Measurements from ENCODE around the gene GPRC5C.
"Not testable (repeated sequence)": the region's sequence is repeated elsewhere in the genome, so short reads cannot be mapped to it uniquely, and the experiment has no call there.

The GPRC5C gene

DNA sequence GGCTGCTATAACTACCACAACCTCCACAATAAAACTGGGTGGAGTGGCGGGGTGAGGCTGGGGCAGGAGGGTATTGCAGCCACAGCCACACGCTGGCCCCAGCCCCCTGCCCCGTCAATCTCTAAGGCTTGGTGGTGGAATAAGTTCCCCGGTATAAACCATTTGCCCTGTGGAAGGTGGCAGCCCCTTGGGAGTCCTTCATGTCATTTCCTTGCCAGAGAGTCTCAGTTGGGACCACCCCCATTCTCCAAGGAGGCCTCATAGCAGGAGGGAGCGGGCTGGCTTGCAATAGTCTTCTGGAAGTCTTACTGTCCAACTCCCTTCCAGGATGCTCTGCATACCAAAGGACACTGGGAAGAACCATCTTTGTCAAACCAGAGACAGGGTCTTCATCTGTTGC lies 54.0 kb downstream of the GPRC5C start:
- Histone ChIP-seq H3K4me1 (ENCODE audit: control insufficient read depth, insufficient read depth, low read length) (no peaks in the 10 kb centered on the region), H3K36me3 (ENCODE audit: control insufficient read depth, insufficient read depth, low read length) (no peaks in the 10 kb centered on the region), H3K9me3 (ENCODE audit: control insufficient read depth, low read length) (no peaks in the 10 kb centered on the region), H3K27ac (ENCODE audit: insufficient read depth, low read depth, low read length, poor library complexity, severe bottlenecking) (no peak overlapping the region), H3K4me3 (ENCODE audit: insufficient read depth, low read depth, low read length) (no peak overlapping the region), H3K27me3 (ENCODE audit: control insufficient read depth, insufficient read depth, low read length, poor library complexity, severe bottlenecking) (no peaks in the 10 kb centered on the region)
- WGBS, 2 experiments = 88 to 89% methylated on average over 5 of the region's 5 CpGs

DNA sequence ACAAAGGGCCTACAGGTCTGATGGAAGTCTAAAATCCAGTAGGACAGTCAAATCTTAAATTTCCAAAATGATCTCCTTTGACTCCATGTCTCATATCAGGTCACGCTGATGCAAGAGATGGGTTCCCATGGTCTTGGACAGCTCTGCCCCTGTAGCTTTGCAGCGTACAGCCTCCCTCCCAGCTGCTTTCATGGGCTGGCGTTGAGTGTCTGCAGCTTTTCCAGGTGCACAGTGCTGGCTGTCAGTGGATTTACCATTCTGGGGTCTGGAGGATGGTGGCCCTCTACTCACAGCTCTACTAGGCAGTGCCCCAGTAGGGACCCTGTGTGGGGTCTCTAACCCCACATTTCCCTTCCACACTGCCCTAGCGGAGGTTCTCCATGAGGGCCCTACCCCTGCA lies 56.4 kb downstream of the GPRC5C start:
- H3K36me3 ChIP-seq (ENCODE audit: control insufficient read depth, insufficient read depth, low read length); H3K4me3 ChIP-seq (ENCODE audit: insufficient read depth, low read depth, low read length); H3K9me3 ChIP-seq (ENCODE audit: control insufficient read depth, low read length); H3K27me3 ChIP-seq (ENCODE audit: control insufficient read depth, insufficient read depth, low read length, poor library complexity, severe bottlenecking); H3K27ac ChIP-seq (ENCODE audit: insufficient read depth, low read depth, low read length, poor library complexity, severe bottlenecking); H3K4me1 ChIP-seq (ENCODE audit: control insufficient read depth, insufficient read depth, low read length): not testable (repeated sequence)
- 92 to 95% methylated on average over 4 of the region's 4 CpGs for WGBS, 2 experiments

DNA sequence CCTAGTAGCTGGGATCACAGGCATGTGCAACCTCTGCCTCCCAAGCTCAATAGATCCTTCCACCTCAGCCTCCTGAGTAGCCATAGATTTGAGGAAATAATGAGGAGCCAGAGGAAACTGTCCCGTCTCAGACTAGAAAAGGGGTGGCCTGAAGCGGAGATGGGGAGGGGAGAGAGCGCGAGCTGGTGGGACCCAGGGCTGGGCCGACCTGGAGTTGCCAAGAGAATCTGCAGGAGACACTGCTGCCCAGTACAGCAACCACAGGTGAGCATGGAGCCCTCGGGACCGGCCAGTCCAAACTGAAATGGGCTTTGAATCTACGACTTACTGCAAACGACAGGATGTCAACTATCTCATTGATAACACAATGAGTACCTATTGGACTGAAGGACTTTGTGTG lies 58.8 kb downstream of the GPRC5C start:
- Histone ChIP-seq H3K27ac (ENCODE audit: insufficient read depth, low read depth, low read length, poor library complexity, severe bottlenecking) (no peak overlapping the region), H3K9me3 (ENCODE audit: control insufficient read depth, low read length) (no peaks in the 10 kb centered on the region), H3K4me3 (ENCODE audit: insufficient read depth, low read depth, low read length) (no peak overlapping the region), H3K4me1 (ENCODE audit: control insufficient read depth, insufficient read depth, low read length) (no peaks in the 10 kb centered on the region), H3K36me3 (ENCODE audit: control insufficient read depth, insufficient read depth, low read length) (no peaks in the 10 kb centered on the region), H3K27me3 (ENCODE audit: control insufficient read depth, insufficient read depth, low read length, poor library complexity, severe bottlenecking) (no peaks in the 10 kb centered on the region)
- 90 to 93% methylated on average over 9 of the region's 9 CpGs for WGBS, 2 experiments

DNA sequence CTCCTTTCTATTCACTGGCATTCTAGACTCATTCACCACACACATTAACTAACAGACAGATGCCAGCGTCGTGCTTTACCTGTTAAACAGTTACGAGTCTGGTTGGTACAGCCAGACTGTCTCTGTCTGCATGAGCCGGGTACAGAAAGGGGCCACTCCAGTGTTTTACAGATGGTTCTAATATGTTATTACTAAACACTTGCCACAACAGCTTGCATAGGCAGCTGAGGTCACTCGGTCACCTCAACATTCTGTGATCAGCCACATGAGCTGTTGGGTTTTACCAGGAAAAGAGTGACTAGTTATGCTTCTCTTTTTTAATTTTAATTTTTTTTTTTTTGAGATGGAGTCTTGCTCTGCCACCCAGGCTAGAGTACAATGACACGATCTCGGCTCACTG lies 59.7 kb downstream of the GPRC5C start:
- WGBS, 2 experiments = 88 to 89% methylated on average over 7 of the region's 7 CpGs
- no peaks in the 10 kb centered on the region for H3K27me3 ChIP-seq (ENCODE audit: control insufficient read depth, insufficient read depth, low read length, poor library complexity, severe bottlenecking)
- H3K27ac ChIP-seq (ENCODE audit: insufficient read depth, low read depth, low read length, poor library complexity, severe bottlenecking) = no peak overlapping the region
- H3K36me3 ChIP-seq (ENCODE audit: control insufficient read depth, insufficient read depth, low read length) = no peaks in the 10 kb centered on the region
- H3K9me3 ChIP-seq (ENCODE audit: control insufficient read depth, low read length) = no peaks in the 10 kb centered on the region
- no peak overlapping the region for H3K4me3 ChIP-seq (ENCODE audit: insufficient read depth, low read depth, low read length)
- H3K4me1 ChIP-seq (ENCODE audit: control insufficient read depth, insufficient read depth, low read length) = no peaks in the 10 kb centered on the region

DNA sequence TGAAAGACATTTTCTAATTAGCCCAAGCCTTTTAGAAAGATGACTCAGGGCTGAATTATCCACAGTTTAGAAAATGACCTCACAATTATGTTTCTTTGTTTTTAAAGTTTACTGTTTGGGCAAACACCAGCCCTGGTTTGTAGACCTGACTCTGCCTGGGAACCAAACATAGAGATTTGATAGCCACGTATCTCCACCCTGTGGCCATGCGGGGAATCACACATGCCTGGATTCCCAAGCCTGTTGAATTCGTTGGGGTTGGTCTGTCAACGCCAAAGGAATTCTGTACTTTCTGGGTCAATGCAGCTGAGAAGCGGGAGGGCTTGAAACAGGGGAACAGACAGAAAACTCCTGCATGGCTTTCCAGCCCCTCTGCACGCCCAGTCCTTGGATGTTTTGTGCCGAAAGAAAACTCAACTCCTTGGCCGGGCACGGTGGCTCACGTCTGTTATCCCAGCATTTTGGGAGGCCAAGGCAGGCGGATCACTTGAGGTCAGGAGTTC lies 61.5 kb downstream of the GPRC5C start:
- H3K36me3 ChIP-seq (ENCODE audit: control insufficient read depth, insufficient read depth, low read length) = no peaks in the 10 kb centered on the region
- H3K4me3 ChIP-seq (ENCODE audit: insufficient read depth, low read depth, low read length) = no peak overlapping the region
- no peaks in the 10 kb centered on the region for H3K4me1 ChIP-seq (ENCODE audit: control insufficient read depth, insufficient read depth, low read length)
- WGBS, 2 experiments = 46 to 47% methylated on average over 11 of the region's 11 CpGs
- no peak overlapping the region for H3K27ac ChIP-seq (ENCODE audit: insufficient read depth, low read depth, low read length, poor library complexity, severe bottlenecking)
- H3K27me3 ChIP-seq (ENCODE audit: control insufficient read depth, insufficient read depth, low read length, poor library complexity, severe bottlenecking) = no peaks in the 10 kb centered on the region
- no peaks in the 10 kb centered on the region for H3K9me3 ChIP-seq (ENCODE audit: control insufficient read depth, low read length)
